Brain microvascular endothelial cell (primary cell): ENCODE results near the gene TCF7L1.
"Not testable (repeated sequence)": the region's sequence is repeated elsewhere in the genome, so short reads cannot be mapped to it uniquely, and the experiment has no call there.

Experiments
- DNase-seq: peaks from one replicate; pipeline ENCODE4 v3.0.0-alpha.2; 2020
- H3K27ac ChIP-seq: fragments of 250-450 bp; sonication (Bioruptor Pico); 2 replicates; pipeline ENCODE4 v1.5.1; 2020; ENCODE audit warnings: mild to moderate bottlenecking, moderate library complexity
- H3K27me3 ChIP-seq: fragments of 250-450 bp; sonication (Bioruptor Pico); replicated peaks from 2 replicates; pipeline ENCODE4 v1.5.1; 2020; ENCODE audit warnings: mild to moderate bottlenecking
- H3K36me3 ChIP-seq: fragments of 250-450 bp; sonication (Bioruptor Pico); replicated peaks from 2 replicates; pipeline ENCODE4 v1.5.1; 2020; ENCODE audit warnings: mild to moderate bottlenecking
- H3K4me3 ChIP-seq: 2 replicates; pipeline ENCODE4 v1.5.1; 2011; ENCODE audit warnings: low read depth, mild to moderate bottlenecking, control low read depth, low read length, moderate library complexity
- in situ Hi-C: cut with HindIII; loops from 2 replicates; pipeline ENCODE4 v1.10.0; 2017; ENCODE audit warnings: low sequenced_read_pairs, low pct_ligation_motif_present
- TF ChIP-seq, protein P1 (sequence below): IDR thresholded peaks from 2 replicates; pipeline ENCODE4 v1.5.1; 2011; ENCODE audit warnings: low read depth, mild to moderate bottlenecking, moderate library complexity, low read length, control low read depth, inconsistent platforms; ENCODE audit errors: missing control alignments

The TCF7L1 gene

DNA sequence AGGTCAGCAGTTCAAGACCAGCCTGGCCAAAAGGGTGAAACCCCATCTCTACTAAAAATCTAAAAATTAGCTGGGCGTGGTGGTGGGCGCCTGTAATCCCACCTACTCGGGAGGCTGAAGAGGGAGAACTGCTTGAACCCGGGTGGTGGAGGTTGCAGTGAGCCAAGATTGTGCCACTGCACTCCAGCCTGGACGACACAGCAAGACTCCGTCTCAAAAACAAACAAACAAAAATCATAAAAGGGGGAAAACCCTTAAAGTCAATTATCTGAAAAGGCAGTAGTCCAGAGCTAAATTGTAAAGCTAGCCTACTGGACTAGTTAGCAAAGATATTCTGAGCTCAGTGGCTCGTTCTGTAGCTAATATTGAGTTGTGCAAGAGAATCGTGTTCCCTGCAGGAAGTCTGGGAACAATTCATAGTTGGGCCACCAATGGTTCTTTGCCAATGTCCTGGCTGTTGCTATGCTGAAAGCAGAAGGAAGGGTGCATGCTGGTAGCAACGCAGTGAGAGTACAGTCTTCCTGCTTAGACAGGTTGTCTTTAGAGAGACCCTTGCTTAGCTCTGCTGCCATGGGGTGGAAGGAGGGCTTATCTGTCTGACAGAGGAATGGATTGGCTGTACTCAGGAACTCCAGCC lies 190.3 kb downstream of the TCF7L1 start:
- in situ Hi-C loops = no loop called here
- no peak overlapping the region for H3K27ac ChIP-seq
- TF ChIP-seq, protein P1, sequence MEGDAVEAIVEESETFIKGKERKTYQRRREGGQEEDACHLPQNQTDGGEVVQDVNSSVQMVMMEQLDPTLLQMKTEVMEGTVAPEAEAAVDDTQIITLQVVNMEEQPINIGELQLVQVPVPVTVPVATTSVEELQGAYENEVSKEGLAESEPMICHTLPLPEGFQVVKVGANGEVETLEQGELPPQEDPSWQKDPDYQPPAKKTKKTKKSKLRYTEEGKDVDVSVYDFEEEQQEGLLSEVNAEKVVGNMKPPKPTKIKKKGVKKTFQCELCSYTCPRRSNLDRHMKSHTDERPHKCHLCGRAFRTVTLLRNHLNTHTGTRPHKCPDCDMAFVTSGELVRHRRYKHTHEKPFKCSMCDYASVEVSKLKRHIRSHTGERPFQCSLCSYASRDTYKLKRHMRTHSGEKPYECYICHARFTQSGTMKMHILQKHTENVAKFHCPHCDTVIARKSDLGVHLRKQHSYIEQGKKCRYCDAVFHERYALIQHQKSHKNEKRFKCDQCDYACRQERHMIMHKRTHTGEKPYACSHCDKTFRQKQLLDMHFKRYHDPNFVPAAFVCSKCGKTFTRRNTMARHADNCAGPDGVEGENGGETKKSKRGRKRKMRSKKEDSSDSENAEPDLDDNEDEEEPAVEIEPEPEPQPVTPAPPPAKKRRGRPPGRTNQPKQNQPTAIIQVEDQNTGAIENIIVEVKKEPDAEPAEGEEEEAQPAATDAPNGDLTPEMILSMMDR = no peak
- H3K4me3 ChIP-seq = no peak overlapping the region
- H3K36me3 ChIP-seq = peaks cover 50% of the 10 kb centered on the region
- no peak for DNase-seq
- H3K27me3 ChIP-seq = no peaks in the 10 kb centered on the region

DNA sequence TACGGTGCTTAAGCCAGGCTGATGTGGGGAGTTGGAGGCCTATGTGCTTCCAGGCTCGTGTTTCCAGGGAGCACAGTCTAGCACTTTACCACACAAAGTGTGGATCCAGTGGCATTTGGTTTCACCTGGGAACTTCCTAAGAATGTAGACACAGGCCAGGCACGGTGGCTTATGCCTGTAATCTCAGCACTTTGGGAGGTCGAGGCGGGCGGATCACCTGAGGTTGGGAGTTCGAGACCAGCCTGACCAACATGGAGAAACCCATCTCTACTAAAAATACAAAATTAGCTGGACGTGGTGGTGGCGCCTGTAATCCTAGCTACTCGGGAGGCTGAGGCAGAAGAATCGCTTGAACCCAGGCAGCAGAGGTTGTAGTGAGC lies 190.8 kb downstream of the TCF7L1 start:
- H3K4me3 ChIP-seq, DNase-seq, H3K27me3 ChIP-seq, in situ Hi-C loops, H3K27ac ChIP-seq: not testable (repeated sequence)
- H3K36me3 ChIP-seq = peaks cover 50% of the 10 kb centered on the region

DNA sequence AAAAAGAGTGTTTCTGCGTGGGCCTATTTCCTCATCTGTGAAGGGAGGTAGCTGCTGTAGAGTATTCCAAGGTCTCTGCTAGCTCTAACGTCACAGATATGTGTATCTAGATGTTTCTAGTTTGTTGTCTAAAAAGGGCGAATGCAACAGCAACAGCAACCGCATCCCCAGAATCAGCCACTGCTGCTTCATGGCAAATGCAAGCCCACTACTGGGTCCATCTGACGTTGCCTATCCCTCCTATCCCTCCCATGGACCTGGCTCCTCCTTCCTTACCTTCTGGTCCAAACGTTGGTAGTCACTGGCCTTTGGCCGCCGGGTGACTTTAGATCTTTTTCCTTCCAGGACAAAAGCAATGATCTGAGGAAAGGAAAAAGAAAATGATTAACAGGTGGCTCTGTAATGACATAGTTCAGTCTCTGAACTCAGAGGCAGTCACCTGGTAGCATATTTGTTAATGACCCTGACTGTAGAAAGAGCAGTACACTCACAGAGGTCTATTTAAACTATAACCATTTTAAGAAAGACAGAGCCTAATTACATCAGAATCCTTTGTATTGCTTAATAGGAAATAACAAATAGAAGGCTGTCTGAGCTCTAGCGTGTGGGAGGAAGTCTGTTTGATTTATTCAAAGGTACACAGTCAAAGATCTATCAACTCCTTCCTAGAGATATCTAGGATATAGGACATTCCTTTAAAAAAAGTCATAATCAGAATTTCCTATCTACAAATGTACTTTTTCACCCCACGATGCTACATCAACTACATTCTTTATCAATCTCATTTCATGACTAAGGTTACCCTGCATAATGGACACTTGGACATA lies 191.7 kb downstream of the TCF7L1 start:
- TF ChIP-seq, protein P1 = no peak
- Histone ChIP-seq H3K27me3 (no peaks in the 10 kb centered on the region), H3K36me3 (peaks cover 47% of the 10 kb centered on the region), H3K27ac (no peak overlapping the region), H3K4me3 (peak overlapping the region; percentile 85)
- in situ Hi-C loops = no loop called here
- DNase-seq = no peak

DNA sequence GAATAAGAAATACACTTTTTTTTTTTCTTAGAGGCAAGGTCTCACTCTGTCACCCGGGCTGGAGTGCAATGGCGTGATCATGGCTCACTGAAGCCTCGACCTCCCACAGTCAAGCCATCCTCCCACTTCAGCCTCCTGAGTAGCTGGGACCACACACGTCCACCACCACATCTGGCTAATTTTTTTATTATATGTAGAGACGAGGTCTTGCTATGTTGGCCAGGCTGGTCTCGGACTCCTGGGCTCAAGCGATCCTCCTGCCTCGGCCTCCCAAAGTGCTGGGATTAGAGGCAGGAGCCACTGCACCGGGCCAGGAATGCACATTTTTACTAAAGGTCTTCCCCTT lies 192.2 kb downstream of the TCF7L1 start:
- Histone ChIP-seq H3K4me3 (peak overlapping the region; percentile 85), H3K27ac (no peak overlapping the region), H3K27me3 (no peaks in the 10 kb centered on the region), H3K36me3 (peaks cover 46% of the 10 kb centered on the region)
- in situ Hi-C loops = no loop called here
- no peak for DNase-seq
- TF ChIP-seq, protein P1 = no peak

DNA sequence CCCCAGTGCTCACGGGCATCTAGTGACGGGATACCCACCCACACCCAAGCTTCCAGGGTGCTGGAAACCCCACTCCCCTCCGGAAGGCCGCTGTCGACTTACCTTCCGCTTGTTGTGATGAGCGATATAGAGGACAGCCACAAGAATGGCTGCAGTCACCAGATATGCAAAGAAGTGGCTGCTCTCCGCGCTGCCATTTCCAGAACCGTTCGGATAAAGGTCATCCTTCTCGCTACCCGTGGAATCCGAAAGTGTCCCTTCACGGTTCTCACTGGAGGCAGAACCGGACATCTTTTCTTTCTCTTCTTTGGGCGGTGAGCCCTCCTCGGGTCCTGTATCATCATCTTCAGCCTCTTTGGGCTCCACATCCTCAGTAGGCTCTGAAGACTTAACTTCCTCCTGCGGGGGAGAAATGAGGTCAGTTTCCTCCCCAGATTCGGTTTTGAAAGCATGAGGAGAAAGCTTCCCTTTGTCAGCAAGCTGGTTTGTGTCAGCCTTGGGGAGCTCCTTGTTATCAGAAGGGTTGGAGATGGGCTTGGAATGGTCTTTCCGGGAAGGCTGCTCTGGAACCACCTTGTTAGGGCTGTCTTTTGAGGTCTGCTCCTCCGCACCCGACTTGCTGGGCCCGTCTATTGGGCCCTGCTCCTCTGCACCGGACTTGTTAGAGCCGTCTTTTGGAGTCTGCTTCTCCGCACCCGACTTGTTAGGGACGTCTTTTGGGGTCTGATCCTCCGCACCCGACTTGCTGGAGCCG lies 193.4 kb downstream of the TCF7L1 start:
- Histone ChIP-seq H3K27ac (no peak overlapping the region), H3K36me3 (peaks cover 37% of the 10 kb centered on the region), H3K4me3 (peak overlapping the region; percentile 85), H3K27me3 (no peaks in the 10 kb centered on the region)
- TF ChIP-seq, protein P1 = no peak
- in situ Hi-C loops = no loop called here
- no peak for DNase-seq
